Measurements from ENCODE around the gene KHK. TPM values are rescaled to one million over a fixed set of nuclear protein-coding genes. Genes with fewer than 3 reads are reported as not detected.

The KHK gene
- total and polyA plus RNA-seq, 9 of the 15 experiments (the other 6 are each of a cell fraction or from before 2014, with no cell fraction given): 1.5 to 10.7 (median 5.2) TPM

DNA sequence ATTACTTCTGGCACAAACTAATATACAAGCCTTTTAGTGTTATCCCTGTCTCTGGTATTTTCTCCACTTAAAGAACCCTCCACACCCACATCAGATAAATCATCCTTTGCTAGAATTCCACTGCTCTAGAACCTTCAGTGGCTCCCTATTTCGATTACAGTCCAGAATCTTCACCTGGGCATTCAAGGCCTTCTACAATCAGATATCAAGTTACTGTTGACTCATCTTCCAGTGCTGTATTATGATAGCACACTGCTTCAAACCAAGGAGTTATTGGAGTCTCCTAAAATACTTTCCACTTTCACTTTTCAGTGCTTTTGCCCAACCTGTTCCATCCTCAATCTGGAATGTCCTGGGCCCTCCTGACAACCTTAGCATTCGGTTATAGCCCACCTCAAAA, 28.9 kb downstream of the KHK start:
- no peak overlapping the region for H2AFZ ChIP-seq (ENCODE audit: low read depth, low read length)
- in situ Hi-C loops (cut with MboI) (no loop called here), intact Hi-C loops (cut with micrococcal nuclease) (no loop called here)
- H3K4me1 ChIP-seq (replicated peaks in 1 of 2; ENCODE audit: control insufficient read depth in 2 of 2, insufficient read depth in 2 of 2, low read length in 2 of 2): peaks cover 0 to 10% of the 10 kb centered on the region in 2 experiments; a peak in 2 of 5 replicates
- H3K9me3 ChIP-seq (replicated peaks; ENCODE audit: control insufficient read depth, insufficient read depth, low read depth, low read length): no peaks in the 10 kb centered on the region
- 8% methylated on average over 2 of the region's 2 CpGs for WGBS (ENCODE audit: insufficient coverage, low coverage, missing lambda C conversion rate)
- no peak for ATAC-seq
- no peak overlapping the region for H3K4me2 ChIP-seq (ENCODE audit: insufficient read depth, low read length)
- no peak for FAIRE-seq
- BruUV-seq (replicated peaks): no TSS peak
- ChIA-PET CTCF (ENCODE audit: low intra/inter-chr PET ratio) (interaction anchor here (0.6 kb wide), 1 partner anchor 176 kb away, joined by 3 read pairs; no protein-coding TSS in a partner anchor), POLR2A (interaction anchor here (0.6 to 1.0 kb wide), 2 partner anchors 70 to 241 kb away, joined by 3 to 4 read pairs; partner anchors contain the start of gene GTF3C2)
- no peak for DNase-seq (ENCODE audit: extremely low read depth in 1 of 4, low spot score in 3 of 4)
- no peak overlapping the region for H3K27ac ChIP-seq (ENCODE audit: extremely low read depth, low read depth, low read length)
- no peaks in the 10 kb centered on the region for H3K79me2 ChIP-seq (ENCODE audit: control insufficient read depth, insufficient read depth, low read length)
- H4K20me1 ChIP-seq (replicated peaks; ENCODE audit: control insufficient read depth, insufficient read depth, low read length): no peaks in the 10 kb centered on the region
- peaks cover 2 to 4% of the 10 kb centered on the region in 2 experiments; a peak in 1 of 5 replicates for H3K27me3 ChIP-seq (ENCODE audit: control insufficient read depth in 2 of 2, insufficient read depth in 2 of 2, low read length in 2 of 2)
- no peak overlapping the region for H3K4me3 ChIP-seq
- no peak overlapping the region for H3K9ac ChIP-seq (ENCODE audit: insufficient read depth in 1 of 2, low read depth in 2 of 2, low read length in 2 of 2)
- no peaks in the 10 kb centered on the region for H3K36me3 ChIP-seq (ENCODE audit: control insufficient read depth, insufficient read depth, low read length)
- no peaks in the 10 kb centered on the region for H3K9me1 ChIP-seq (ENCODE audit: control insufficient read depth, insufficient read depth, low read length)
- TF ChIP-seq ARNT (IDR thresholded peaks at IDR 0.05) (no peak), E2F5 (CRISPR knock-in tag; IDR thresholded peaks at IDR 0.05) (no peak), CCAR2 (IDR thresholded peaks at IDR 0.05; ENCODE audit: low read depth, low read length) (no peak), KDM1A (IDR thresholded peaks at IDR 0.05) (peak in 1 of 2 experiments; percentile 56; a peak in 1 of 4 replicates), TBL1XR1 (IDR thresholded peaks at IDR 0.05; ENCODE audit: low read length in 2 of 2) (no peak), GTF2E2 (tag; IDR thresholded peaks at IDR 0.05) (no peak), CBFA2T3 (IDR thresholded peaks at IDR 0.05) (peak; percentile 9; the same call in 1 of the 2 replicates), ZNF395 (CRISPR knock-in tag; IDR thresholded peaks at IDR 0.05) (no peak), PHTF2 (CRISPR knock-in tag; IDR thresholded peaks at IDR 0.05) (no peak), SOX6 (IDR thresholded peaks at IDR 0.05) (0 out of 2 replicates have a peak, but pooled peaks have one; percentile 14)
- TF ChIP-seq, protein P1, sequence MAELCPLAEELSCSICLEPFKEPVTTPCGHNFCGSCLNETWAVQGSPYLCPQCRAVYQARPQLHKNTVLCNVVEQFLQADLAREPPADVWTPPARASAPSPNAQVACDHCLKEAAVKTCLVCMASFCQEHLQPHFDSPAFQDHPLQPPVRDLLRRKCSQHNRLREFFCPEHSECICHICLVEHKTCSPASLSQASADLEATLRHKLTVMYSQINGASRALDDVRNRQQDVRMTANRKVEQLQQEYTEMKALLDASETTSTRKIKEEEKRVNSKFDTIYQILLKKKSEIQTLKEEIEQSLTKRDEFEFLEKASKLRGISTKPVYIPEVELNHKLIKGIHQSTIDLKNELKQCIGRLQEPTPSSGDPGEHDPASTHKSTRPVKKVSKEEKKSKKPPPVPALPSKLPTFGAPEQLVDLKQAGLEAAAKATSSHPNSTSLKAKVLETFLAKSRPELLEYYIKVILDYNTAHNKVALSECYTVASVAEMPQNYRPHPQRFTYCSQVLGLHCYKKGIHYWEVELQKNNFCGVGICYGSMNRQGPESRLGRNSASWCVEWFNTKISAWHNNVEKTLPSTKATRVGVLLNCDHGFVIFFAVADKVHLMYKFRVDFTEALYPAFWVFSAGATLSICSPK (IDR thresholded peaks at IDR 0.05; ENCODE audit: borderline replicate concordance): no peak
- TF ChIP-seq, protein P2, sequence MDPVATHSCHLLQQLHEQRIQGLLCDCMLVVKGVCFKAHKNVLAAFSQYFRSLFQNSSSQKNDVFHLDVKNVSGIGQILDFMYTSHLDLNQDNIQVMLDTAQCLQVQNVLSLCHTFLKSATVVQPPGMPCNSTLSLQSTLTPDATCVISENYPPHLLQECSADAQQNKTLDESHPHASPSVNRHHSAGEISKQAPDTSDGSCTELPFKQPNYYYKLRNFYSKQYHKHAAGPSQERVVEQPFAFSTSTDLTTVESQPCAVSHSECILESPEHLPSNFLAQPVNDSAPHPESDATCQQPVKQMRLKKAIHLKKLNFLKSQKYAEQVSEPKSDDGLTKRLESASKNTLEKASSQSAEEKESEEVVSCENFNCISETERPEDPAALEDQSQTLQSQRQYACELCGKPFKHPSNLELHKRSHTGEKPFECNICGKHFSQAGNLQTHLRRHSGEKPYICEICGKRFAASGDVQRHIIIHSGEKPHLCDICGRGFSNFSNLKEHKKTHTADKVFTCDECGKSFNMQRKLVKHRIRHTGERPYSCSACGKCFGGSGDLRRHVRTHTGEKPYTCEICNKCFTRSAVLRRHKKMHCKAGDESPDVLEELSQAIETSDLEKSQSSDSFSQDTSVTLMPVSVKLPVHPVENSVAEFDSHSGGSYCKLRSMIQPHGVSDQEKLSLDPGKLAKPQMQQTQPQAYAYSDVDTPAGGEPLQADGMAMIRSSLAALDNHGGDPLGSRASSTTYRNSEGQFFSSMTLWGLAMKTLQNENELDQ (CRISPR knock-in tag; IDR thresholded peaks at IDR 0.05; ENCODE audit: borderline replicate concordance): no peak
- TF ChIP-seq, protein P3, sequence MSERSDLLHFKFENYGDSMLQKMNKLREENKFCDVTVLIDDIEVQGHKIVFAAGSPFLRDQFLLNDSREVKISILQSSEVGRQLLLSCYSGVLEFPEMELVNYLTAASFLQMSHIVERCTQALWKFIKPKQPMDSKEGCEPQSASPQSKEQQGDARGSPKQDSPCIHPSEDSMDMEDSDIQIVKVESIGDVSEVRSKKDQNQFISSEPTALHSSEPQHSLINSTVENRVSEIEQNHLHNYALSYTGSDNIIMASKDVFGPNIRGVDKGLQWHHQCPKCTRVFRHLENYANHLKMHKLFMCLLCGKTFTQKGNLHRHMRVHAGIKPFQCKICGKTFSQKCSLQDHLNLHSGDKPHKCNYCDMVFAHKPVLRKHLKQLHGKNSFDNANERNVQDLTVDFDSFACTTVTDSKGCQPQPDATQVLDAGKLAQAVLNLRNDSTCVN (CRISPR knock-in tag; IDR thresholded peaks at IDR 0.05): no peak
- TF ChIP-seq, protein P4, sequence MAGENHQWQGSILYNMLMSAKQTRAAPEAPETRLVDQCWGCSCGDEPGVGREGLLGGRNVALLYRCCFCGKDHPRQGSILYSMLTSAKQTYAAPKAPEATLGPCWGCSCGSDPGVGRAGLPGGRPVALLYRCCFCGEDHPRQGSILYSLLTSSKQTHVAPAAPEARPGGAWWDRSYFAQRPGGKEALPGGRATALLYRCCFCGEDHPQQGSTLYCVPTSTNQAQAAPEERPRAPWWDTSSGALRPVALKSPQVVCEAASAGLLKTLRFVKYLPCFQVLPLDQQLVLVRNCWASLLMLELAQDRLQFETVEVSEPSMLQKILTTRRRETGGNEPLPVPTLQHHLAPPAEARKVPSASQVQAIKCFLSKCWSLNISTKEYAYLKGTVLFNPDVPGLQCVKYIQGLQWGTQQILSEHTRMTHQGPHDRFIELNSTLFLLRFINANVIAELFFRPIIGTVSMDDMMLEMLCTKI (IDR thresholded peaks at IDR 0.05; ENCODE audit: partially characterized antibody): no peak
